LNCaP clone FGC (cell line): ENCODE results near the gene PARS2.

ENCODE experiments used
- DNase-seq: peaks from one replicate; pipeline ENCODE4 v3.0.0-alpha.2; 2011; ENCODE audit warnings: low read depth
- H3K4me3 ChIP-seq: 2 replicates; pipeline ENCODE4 v1.5.1; 2011; ENCODE audit warnings: mild to moderate bottlenecking, low read depth, low read length, control low read depth
- CTCF ChIP-seq: IDR thresholded peaks from 2 replicates; pipeline ENCODE4 v1.5.1; 2012; ENCODE audit warnings: mild to moderate bottlenecking; ENCODE audit not compliant: control insufficient read depth, insufficient read depth; ENCODE audit errors: extremely low read depth

The PARS2 gene

GRCh38 chr1:54798206-54798605 is 33.9 kb upstream of the PARS2 start:
- no peak for TF ChIP-seq CTCF
- DNase-seq, result no peak

GRCh38 chr1:54796902-54797301 is 32.6 kb upstream of the PARS2 start:
- DNase-seq, result no peak
- TF ChIP-seq CTCF, result no peak
- H3K4me3 ChIP-seq, result no peak overlapping the region

More at GRCh38 chr1:54798206-54798605, 33.9 kb upstream of the PARS2 start:
- H3K4me3 ChIP-seq, result no peak overlapping the region

- no peak for DNase-seq
- TF ChIP-seq CTCF, result no peak
- no peak overlapping the region for H3K4me3 ChIP-seq
These were observed 31.6 kb upstream of the PARS2 start for GRCh38 chr1:54795841-54796468.

- no peak for DNase-seq
- no peak overlapping the region for H3K4me3 ChIP-seq
- TF ChIP-seq CTCF, result no peak
These were observed 31.0 kb upstream of the PARS2 start for GRCh38 chr1:54795356-54795665.

- DNase-seq, result no peak
- no peak overlapping the region for H3K4me3 ChIP-seq
- TF ChIP-seq CTCF, result 0 out of 2 replicates have a peak, but pooled peaks have one; percentile 16
These were observed 30.4 kb upstream of the PARS2 start for GRCh38 chr1:54794451-54795355.

GRCh38 chr1:54792686-54793282 is 28.5 kb upstream of the PARS2 start:
- no peak for DNase-seq
- H3K4me3 ChIP-seq, result no peak overlapping the region
- no peak for TF ChIP-seq CTCF
